ENCODE data around the gene U2AF1L4. TPM values are rescaled to one million over a fixed set of nuclear protein-coding genes. Genes with fewer than 3 reads are reported as not detected.

The U2AF1L4 gene
- total and polyA plus RNA-seq, 2 of the 4 experiments (the other 2 are of a cell fraction): 6.1 to 15.0 TPM

- no peak for TF ChIP-seq SMC3 (IDR thresholded peaks at IDR 0.05; ENCODE audit: low read depth, low read length)
Observed at GRCh38 chr19:35719402-35720162, 25.6 kb downstream of the U2AF1L4 start (continued).

GRCh38 chr19:35718345-35719041 is 26.7 kb downstream of the U2AF1L4 start:
- in situ Hi-C loops (cut with MboI; ENCODE audit: low sequenced_read_pairs): loop anchor here (5.0 kb wide), 1 partner anchor 171 kb away; the partner anchor contains the start of gene TMEM147
- peak overlapping the region; percentile 37; the same call in 1 of the 2 replicates for H4K5ac ChIP-seq (ENCODE audit: low read depth, low read length)
- no peak overlapping the region for H2BK20ac ChIP-seq (ENCODE audit: low read depth, low read length)
- H3K4me2 ChIP-seq (ENCODE audit: low read depth, low read length): peak overlapping the region; percentile 91
- ChIA-PET CTCF (interaction anchor here (0.9 kb wide), 1 partner anchor 13 kb away, joined by 3 read pairs; no protein-coding TSS in a partner anchor), POLR2A (ENCODE audit: unreplicated experiment) (no interaction called here)
- dilution Hi-C loops (cut with HindIII; ENCODE audit: low sequenced_read_pairs, unreplicated experiment): no loop called here
- peak overlapping the region; percentile 71 for H2BK5ac ChIP-seq (ENCODE audit: low read depth, low read length, poor library complexity, severe bottlenecking)
- H3K4me1 ChIP-seq (ENCODE audit: control insufficient read depth, insufficient read depth, low read length): peaks cover 14% of the 10 kb centered on the region
- intact Hi-C loops (cut with micrococcal nuclease): no loop called here
- H3K56ac ChIP-seq (ENCODE audit: extremely low read depth, insufficient read depth, low read length): 0 out of 2 replicates have a peak overlapping the region, but pooled peaks have one; percentile 35
- DNase-seq: no peak
- no peaks in the 10 kb centered on the region; the same call in 1 of the 2 replicates for H3K9me1 ChIP-seq (ENCODE audit: insufficient read depth, low read length)
- no peaks in the 10 kb centered on the region for H3K27me3 ChIP-seq (ENCODE audit: control insufficient read depth, insufficient read depth, low read length)
- no peaks in the 10 kb centered on the region for H3K9me3 ChIP-seq (ENCODE audit: control insufficient read depth, insufficient read depth, low read length)
- peak overlapping the region; percentile 98 for H2AK9ac ChIP-seq (replicated peaks; ENCODE audit: low read depth, low read length, poor library complexity)
- peak overlapping the region; percentile 83 for H2AFZ ChIP-seq (replicated peaks; ENCODE audit: low read length, poor library complexity)
- H3K23ac ChIP-seq (ENCODE audit: low read depth, low read length): peak overlapping the region; percentile 95
- peaks cover 27% of the 10 kb centered on the region for H3K36me3 ChIP-seq (ENCODE audit: control insufficient read depth, insufficient read depth, low read length)
- H3K9ac ChIP-seq (ENCODE audit: low read depth, low read length): peak overlapping the region; percentile 94
- WGBS, 2 experiments (ENCODE audit: extremely low coverage in 2 of 2, insufficient read length in 1 of 2): 3% methylated on average over 7 of the region's 42 CpGs; no CpG with 5 or more reads in 1 of the 2 experiments
- H3K4ac ChIP-seq (ENCODE audit: low read depth, low read length): peak overlapping the region; percentile 90
- TF ChIP-seq MXI1 (IDR thresholded peaks at IDR 0.05; ENCODE audit: borderline replicate concordance, low read depth, low read length) (peak; percentile 67; the same call in 1 of the 2 replicates), FOS (IDR thresholded peaks at IDR 0.05; ENCODE audit: low read depth, low read length) (no peak)
- peaks cover 24% of the 10 kb centered on the region for H4K20me1 ChIP-seq (ENCODE audit: insufficient read depth, low read length)
- H2AK5ac ChIP-seq (ENCODE audit: low read depth, low read length): peak overlapping the region; percentile 91
- no TSS peak for BruUV-seq (replicated peaks)
- no peak overlapping the region for H4K8ac ChIP-seq (ENCODE audit: low read depth in 2 of 2, low read length in 2 of 2)
- no peak overlapping the region; the same call in 1 of the 2 replicates for H4K91ac ChIP-seq (ENCODE audit: insufficient read depth, low read depth, low read length)
- peak overlapping the region; percentile 97 for H3K4me3 ChIP-seq (ENCODE audit: insufficient read depth, low read depth, low read length)
- no peak overlapping the region for H2BK15ac ChIP-seq (ENCODE audit: low read depth, low read length)
- H3K27ac ChIP-seq (ENCODE audit: insufficient read depth, low read length): peak overlapping the region; percentile 89
- peak; percentile 1; the same call in 1 of the 2 replicates for ATAC-seq (ENCODE audit: low read depth)
- H3K18ac ChIP-seq (ENCODE audit: low read depth, low read length): no peak overlapping the region
- H3K14ac ChIP-seq (replicated peaks; ENCODE audit: low read depth, low read length): peak overlapping the region; percentile 96
- peaks cover 10 to 51% of the 10 kb centered on the region in 2 experiments; a peak in 3 of 4 replicates for H3K79me1 ChIP-seq (ENCODE audit: low read depth in 1 of 2, low read length in 2 of 2)
- H2BK120ac ChIP-seq (ENCODE audit: low read depth, low read length): no peak overlapping the region
